Neural cell (in vitro differentiated cells): ENCODE results near the gene RPL27A.

Experiments used
- EZH2 ChIP-seq: fragments of 200-600, 300-800 bp; shearing (Covaris generic), sonication (generic); IDR thresholded peaks from 2 replicates; pipeline ENCODE4 v1.6.1; 2014; ENCODE audit warnings: antibody characterized with exemption, low read length, borderline replicate concordance, mild to moderate bottlenecking; ENCODE audit not compliant: insufficient read depth, poor library complexity, severe bottlenecking
- MXI1 ChIP-seq: fragments of 450-650 bp; conservative IDR thresholded peaks from 2 replicates; pipeline ENCODE4 v1.6.1; 2014; ENCODE audit warnings: antibody characterized with exemption, mild to moderate bottlenecking; ENCODE audit not compliant: poor library complexity, severe bottlenecking
- POLR2AphosphoS5 ChIP-seq: IDR thresholded peaks from 2 replicates; pipeline ENCODE4 v1.6.1; 2012
- TF ChIP-seq, protein P1 (sequence below): fragments of 450-650 bp; IDR thresholded peaks from 2 replicates; pipeline ENCODE4 v1.5.1; 2014; ENCODE audit warnings: antibody characterized with exemption, mild to moderate bottlenecking, moderate library complexity; ENCODE audit not compliant: poor library complexity, severe bottlenecking
- TF ChIP-seq, protein P2 (sequence below): IDR thresholded peaks from 2 replicates; pipeline ENCODE4 v1.6.1; 2012; ENCODE audit warnings: borderline replicate concordance

DNA sequence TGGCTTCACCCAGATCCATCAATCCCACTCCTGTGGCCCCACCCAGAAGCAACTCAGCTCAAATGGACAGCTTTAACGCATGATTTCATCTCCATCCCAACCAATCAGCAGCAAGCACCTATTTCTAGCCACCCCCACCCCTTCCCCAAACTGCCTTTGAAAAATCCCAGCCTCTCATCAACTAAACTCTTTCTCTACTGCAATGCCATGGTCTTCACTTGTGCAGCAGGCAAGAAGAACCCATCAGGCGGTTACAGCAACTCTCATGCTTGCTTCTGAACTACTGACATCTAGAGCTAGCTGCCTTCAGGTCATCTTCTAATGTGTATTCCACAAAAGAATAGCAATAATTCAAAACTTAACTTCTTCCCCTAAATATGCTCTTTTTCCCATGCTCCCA, 46.5 kb upstream of the RPL27A start:
- TF ChIP-seq, protein P1, sequence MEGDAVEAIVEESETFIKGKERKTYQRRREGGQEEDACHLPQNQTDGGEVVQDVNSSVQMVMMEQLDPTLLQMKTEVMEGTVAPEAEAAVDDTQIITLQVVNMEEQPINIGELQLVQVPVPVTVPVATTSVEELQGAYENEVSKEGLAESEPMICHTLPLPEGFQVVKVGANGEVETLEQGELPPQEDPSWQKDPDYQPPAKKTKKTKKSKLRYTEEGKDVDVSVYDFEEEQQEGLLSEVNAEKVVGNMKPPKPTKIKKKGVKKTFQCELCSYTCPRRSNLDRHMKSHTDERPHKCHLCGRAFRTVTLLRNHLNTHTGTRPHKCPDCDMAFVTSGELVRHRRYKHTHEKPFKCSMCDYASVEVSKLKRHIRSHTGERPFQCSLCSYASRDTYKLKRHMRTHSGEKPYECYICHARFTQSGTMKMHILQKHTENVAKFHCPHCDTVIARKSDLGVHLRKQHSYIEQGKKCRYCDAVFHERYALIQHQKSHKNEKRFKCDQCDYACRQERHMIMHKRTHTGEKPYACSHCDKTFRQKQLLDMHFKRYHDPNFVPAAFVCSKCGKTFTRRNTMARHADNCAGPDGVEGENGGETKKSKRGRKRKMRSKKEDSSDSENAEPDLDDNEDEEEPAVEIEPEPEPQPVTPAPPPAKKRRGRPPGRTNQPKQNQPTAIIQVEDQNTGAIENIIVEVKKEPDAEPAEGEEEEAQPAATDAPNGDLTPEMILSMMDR, result no peak
- TF ChIP-seq MXI1 (no peak), POLR2AphosphoS5 (no peak), EZH2 (no peak)
- TF ChIP-seq, protein P2, sequence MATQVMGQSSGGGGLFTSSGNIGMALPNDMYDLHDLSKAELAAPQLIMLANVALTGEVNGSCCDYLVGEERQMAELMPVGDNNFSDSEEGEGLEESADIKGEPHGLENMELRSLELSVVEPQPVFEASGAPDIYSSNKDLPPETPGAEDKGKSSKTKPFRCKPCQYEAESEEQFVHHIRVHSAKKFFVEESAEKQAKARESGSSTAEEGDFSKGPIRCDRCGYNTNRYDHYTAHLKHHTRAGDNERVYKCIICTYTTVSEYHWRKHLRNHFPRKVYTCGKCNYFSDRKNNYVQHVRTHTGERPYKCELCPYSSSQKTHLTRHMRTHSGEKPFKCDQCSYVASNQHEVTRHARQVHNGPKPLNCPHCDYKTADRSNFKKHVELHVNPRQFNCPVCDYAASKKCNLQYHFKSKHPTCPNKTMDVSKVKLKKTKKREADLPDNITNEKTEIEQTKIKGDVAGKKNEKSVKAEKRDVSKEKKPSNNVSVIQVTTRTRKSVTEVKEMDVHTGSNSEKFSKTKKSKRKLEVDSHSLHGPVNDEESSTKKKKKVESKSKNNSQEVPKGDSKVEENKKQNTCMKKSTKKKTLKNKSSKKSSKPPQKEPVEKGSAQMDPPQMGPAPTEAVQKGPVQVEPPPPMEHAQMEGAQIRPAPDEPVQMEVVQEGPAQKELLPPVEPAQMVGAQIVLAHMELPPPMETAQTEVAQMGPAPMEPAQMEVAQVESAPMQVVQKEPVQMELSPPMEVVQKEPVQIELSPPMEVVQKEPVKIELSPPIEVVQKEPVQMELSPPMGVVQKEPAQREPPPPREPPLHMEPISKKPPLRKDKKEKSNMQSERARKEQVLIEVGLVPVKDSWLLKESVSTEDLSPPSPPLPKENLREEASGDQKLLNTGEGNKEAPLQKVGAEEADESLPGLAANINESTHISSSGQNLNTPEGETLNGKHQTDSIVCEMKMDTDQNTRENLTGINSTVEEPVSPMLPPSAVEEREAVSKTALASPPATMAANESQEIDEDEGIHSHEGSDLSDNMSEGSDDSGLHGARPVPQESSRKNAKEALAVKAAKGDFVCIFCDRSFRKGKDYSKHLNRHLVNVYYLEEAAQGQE, result no peak
